ENCODE measurements around the gene OR4D9. TPM values are rescaled to one million over a fixed set of nuclear protein-coding genes. Genes with fewer than 3 reads are reported as not detected.
A peak's percentile ranks its signal among the peaks of the same experiment; 100 is the strongest.

The OR4D9 gene
- total and polyA plus RNA-seq, 10 of the 15 experiments (the other 5 are each of a cell fraction or from before 2014, with no cell fraction given): not detected

- RAD21 ChIA-PET (ENCODE audit: unreplicated experiment): interaction anchor here (1.8 to 2.2 kb wide), 3 partner anchors 9 to 66 kb away, joined by 7 to 11 read pairs (median 8); partner anchors contain the start of gene OSBP
- Histone ChIP-seq H3K4me2 (ENCODE audit: control insufficient read depth, insufficient read depth) (peak overlapping the region; percentile 46), H3K9me3 (replicated peaks; ENCODE audit: control insufficient read depth, insufficient read depth, low read length) (no peaks in the 10 kb centered on the region), H2AFZ (ENCODE audit: control insufficient read depth, low read depth, low read length) (peak overlapping the region; percentile 88), H3K4me3 (peak overlapping the region; percentile 74), H4K20me1 (ENCODE audit: control insufficient read depth, insufficient read depth) (no peaks in the 10 kb centered on the region), H3K36me3 (ENCODE audit: control insufficient read depth in 2 of 2, insufficient read depth in 2 of 2, low read length in 1 of 2) (no peaks in the 10 kb centered on the region), H3K79me2 (ENCODE audit: control insufficient read depth, insufficient read depth, low read length) (no peaks in the 10 kb centered on the region), H3K27me3 (replicated peaks in 1 of 2; ENCODE audit: control insufficient read depth in 2 of 2, insufficient read depth in 2 of 2, low read length in 1 of 2) (no peaks in the 10 kb centered on the region), H3K27ac (ENCODE audit: control insufficient read depth, insufficient read depth) (peak overlapping the region; percentile 83), H3K9ac (ENCODE audit: control insufficient read depth, insufficient read depth, low read length) (peak overlapping the region; percentile 72), H3K4me1 (ENCODE audit: control insufficient read depth, insufficient read depth, low read length) (no peaks in the 10 kb centered on the region)
- SMC1A ChIA-PET (ENCODE audit: uncharacterized antibody, unreplicated experiment): interaction anchor here (1.0 to 2.4 kb wide), 7 partner anchors 8 to 119 kb away, joined by 3 to 14 read pairs (median 5); partner anchors contain the start of gene PATL1
- under 1% methylated on average over 31 of the region's 31 CpGs for WGBS (ENCODE audit: insufficient coverage, insufficient replicate concordance, low lambda C conversion rate, missing lambda C conversion rate)
- CTCF ChIA-PET: interaction anchor here (1.3 to 2.8 kb wide), 4 partner anchors 10 to 66 kb away, joined by 3 to 24 read pairs (median 8); no protein-coding TSS in a partner anchor
- ATAC-seq: peak; percentile 96
- POLR2A ChIA-PET: interaction anchor here (0.6 to 2.3 kb wide), 3 partner anchors 9 to 30 kb away, joined by 6 to 7 read pairs (median 7); no protein-coding TSS in a partner anchor
- DNase-seq (ENCODE audit: low read depth, low spot score): peak; percentile 96
- in situ Hi-C loops (cut with MboI) (loop anchor here (5.0 to 10.0 kb wide), 5 partner anchors 117 to 976 kb away; partner anchors contain the start of genes DTX4, LPXN, MPEG1 and MS4A6A), intact Hi-C loops (cut with micrococcal nuclease; ENCODE audit: unreplicated experiment) (loop anchor here (1.0 to 10.0 kb wide), 7 partner anchors 10 to 976 kb away; partner anchors contain the start of genes LPXN, OSBP, PATL1 and ZFP91)
- no TSS peak for BruUV-seq (replicated peaks)
- peak; percentile 41 for FAIRE-seq
- TF ChIP-seq SREBF2 (IDR thresholded peaks at IDR 0.05; ENCODE audit: low read length) (peak; percentile 83), LARP7 (IDR thresholded peaks at IDR 0.05) (peak; percentile 94; the same call in 1 of the 2 replicates), SMAD1 (IDR thresholded peaks at IDR 0.05; ENCODE audit: low read depth, partially characterized antibody) (no peak), EGR1 (IDR thresholded peaks at IDR 0.05; ENCODE audit: borderline replicate concordance in 1 of 2, low read depth in 2 of 2, low read length in 2 of 2) (no peak), SRF (IDR thresholded peaks at IDR 0.05; ENCODE audit: low read depth in 2 of 2, low read length in 2 of 2) (peak in 1 of 2 experiments; percentile 31; a peak in 1 of 4 replicates), ZBED1 (IDR thresholded peaks at IDR 0.05; ENCODE audit: borderline replicate concordance) (peak; percentile 49; the same call in 1 of the 2 replicates), HDGF (IDR thresholded peaks at IDR 0.05) (no peak), ZNF207 (IDR thresholded peaks at IDR 0.05; ENCODE audit: borderline replicate concordance) (peak; percentile 94; the same call in 1 of the 2 replicates), NRF1 (conservative IDR thresholded peaks at IDR 0.05; ENCODE audit: low read depth, low read length) (peak; percentile 58), CTCF (IDR thresholded peaks at IDR 0.05 in 2 of 3, conservative IDR thresholded peaks at IDR 0.05 in 1 of 3; ENCODE audit: control insufficient read depth in 2 of 3, extremely low read depth in 1 of 3, insufficient read depth in 1 of 3, low read depth in 3 of 3, low read length in 3 of 3) (peak; percentile 39 to 59 (median 57)), ZNF687 (IDR thresholded peaks at IDR 0.05) (no peak; the same call in 1 of the 2 replicates), EED (IDR thresholded peaks at IDR 0.05; ENCODE audit: low read depth) (peak; percentile 11; the same call in 1 of the 2 replicates), TARDBP (IDR thresholded peaks at IDR 0.05; ENCODE audit: borderline replicate concordance) (peak; percentile 93; the same call in 1 of the 2 replicates), RELB (IDR thresholded peaks at IDR 0.05; ENCODE audit: low read depth) (peak; percentile 76; the same call in 1 of the 2 replicates)
Observed at GRCh38 chr11:59550368-59550841, 39.1 kb downstream of the OR4D9 start.

Data from GM12878 (cell line).